Measurements from ENCODE around the gene S100A6. TPM values are rescaled to one million over a fixed set of nuclear protein-coding genes. Genes with fewer than 3 reads are reported as not detected.

The S100A6 gene
- total and polyA plus RNA-seq, 4 experiments from 2014 or later: 342 to 918 (median 602) TPM

- Histone ChIP-seq H3K4me3 (ENCODE audit: low read length in 2 of 2) (no peak overlapping the region), H3K27me3 (ENCODE audit: insufficient read depth, low read length) (no peaks in the 10 kb centered on the region), H3K9me3 (ENCODE audit: control insufficient read depth in 1 of 2, low read length in 2 of 2) (no peaks in the 10 kb centered on the region), H3K4me1 (ENCODE audit: insufficient read depth, low read length) (no peaks in the 10 kb centered on the region), H3K36me3 (ENCODE audit: insufficient read depth, low read length) (no peaks in the 10 kb centered on the region), H3K27ac (ENCODE audit: low read depth, low read length) (no peak overlapping the region)
- Mint-ChIP-seq H3K9me3 (no peaks in the 10 kb centered on the region), H3K27me3 (no peaks in the 10 kb centered on the region), H3K4me3 (no peak overlapping the region), H3K36me3 (no peaks in the 10 kb centered on the region), H3K27ac (no peak overlapping the region), H3K4me1 (peaks cover 0 to under 1% (median 0%) of the 10 kb centered on the region in 4 donors)
- intact Hi-C loops (cut with micrococcal nuclease): no loop called here
- DNase-seq: no peak
- CTCF ChIA-PET (ENCODE audit: partially characterized antibody): interaction anchor here (1.2 to 17.8 kb wide), 6 partner anchors 8 to 51 kb away, joined by 3 to 214 read pairs (median 14); partner anchors contain the start of genes S100A4 and S100A6
- POLR2A ChIA-PET (ENCODE audit: partially characterized antibody): interaction anchor here (12.1 kb wide), 1 partner anchor 26 kb away, joined by 173 read pairs; the partner anchor contains the start of gene S100A6
Observed at GRCh38 chr1:153560241-153560640, 24.4 kb upstream of the S100A6 start.

DNA sequence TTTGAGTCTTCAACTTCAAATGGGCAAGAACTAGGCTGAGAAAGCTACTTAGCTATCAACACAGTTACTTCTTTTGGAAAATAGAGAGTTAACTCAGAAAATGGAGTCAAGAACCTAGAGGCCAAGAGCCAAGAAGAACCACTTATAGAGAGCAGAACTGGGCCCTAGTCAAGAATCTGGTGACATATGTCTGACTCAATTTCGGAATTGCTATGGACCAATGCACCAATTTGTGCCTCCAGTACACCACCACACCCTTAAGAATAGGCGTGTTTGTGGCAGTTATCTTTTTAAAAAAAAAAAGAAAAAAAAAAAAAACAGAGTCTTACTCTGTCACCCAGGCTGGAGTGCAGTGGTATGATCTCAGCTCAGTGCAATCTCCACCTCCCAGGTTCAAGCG lies 22.1 kb upstream of the S100A6 start:
- ChIA-PET CTCF (ENCODE audit: partially characterized antibody) (interaction anchor here (1.2 to 17.8 kb wide), 4 partner anchors 13 to 72 kb away, joined by 3 to 214 read pairs (median 14); partner anchors contain the start of gene S100A6), POLR2A (ENCODE audit: partially characterized antibody) (interaction anchor here (0.8 to 12.1 kb wide), 4 partner anchors 12 to 23 kb away, joined by 3 to 173 read pairs (median 4); partner anchors contain the start of genes S100A5 and S100A6)
- Histone ChIP-seq H3K4me1 (ENCODE audit: insufficient read depth, low read length) (no peaks in the 10 kb centered on the region), H3K27ac (ENCODE audit: low read depth, low read length) (no peak overlapping the region), H3K4me3 (ENCODE audit: low read length in 2 of 2) (no peak overlapping the region), H3K27me3 (ENCODE audit: insufficient read depth, low read length) (no peaks in the 10 kb centered on the region), H3K36me3 (ENCODE audit: insufficient read depth, low read length) (no peaks in the 10 kb centered on the region), H3K9me3 (ENCODE audit: control insufficient read depth in 1 of 2, low read length in 2 of 2) (no peaks in the 10 kb centered on the region)
- intact Hi-C loops (cut with micrococcal nuclease): no loop called here
- Mint-ChIP-seq H3K4me1 (peaks cover 0 to 1% (median 0%) of the 10 kb centered on the region in 4 donors), H3K27ac (no peak overlapping the region), H3K27me3 (no peaks in the 10 kb centered on the region), H3K36me3 (no peaks in the 10 kb centered on the region), H3K4me3 (no peak overlapping the region), H3K9me3 (no peaks in the 10 kb centered on the region)
- no peak for DNase-seq

- no peak for DNase-seq
- intact Hi-C loops (cut with micrococcal nuclease): no loop called here
- no peak overlapping the region for H3K4me3 Mint-ChIP-seq
- H3K36me3 Mint-ChIP-seq: no peaks in the 10 kb centered on the region
- H3K27me3 ChIP-seq (ENCODE audit: insufficient read depth, low read length): no peaks in the 10 kb centered on the region
- H3K4me3 ChIP-seq (ENCODE audit: low read length in 2 of 2): no peak overlapping the region
- no peaks in the 10 kb centered on the region for H3K4me1 ChIP-seq (ENCODE audit: insufficient read depth, low read length)
- no peaks in the 10 kb centered on the region for H3K36me3 ChIP-seq (ENCODE audit: insufficient read depth, low read length)
- peaks cover 0 to 1% (median 0%) of the 10 kb centered on the region in 4 donors for H3K4me1 Mint-ChIP-seq
- H3K27ac ChIP-seq (ENCODE audit: low read depth, low read length): no peak overlapping the region
- ChIA-PET POLR2A (ENCODE audit: partially characterized antibody) (interaction anchor here (1.2 to 12.1 kb wide), 3 partner anchors 10 to 22 kb away, joined by 3 to 173 read pairs (median 3); partner anchors contain the start of genes S100A4 and S100A6), CTCF (ENCODE audit: partially characterized antibody) (interaction anchor here (1.5 to 17.8 kb wide), 4 partner anchors 11 to 45 kb away, joined by 3 to 214 read pairs (median 14); partner anchors contain the start of gene S100A6)
- H3K9me3 ChIP-seq (ENCODE audit: control insufficient read depth in 1 of 2, low read length in 2 of 2): no peaks in the 10 kb centered on the region
- peak overlapping the region in 2 of 7 donors; percentile 46 to 61 for H3K27ac Mint-ChIP-seq
- no peaks in the 10 kb centered on the region for H3K9me3 Mint-ChIP-seq
- no peaks in the 10 kb centered on the region for H3K27me3 Mint-ChIP-seq
Observed at GRCh38 chr1:153556348-153556747, 20.6 kb upstream of the S100A6 start.

DNA sequence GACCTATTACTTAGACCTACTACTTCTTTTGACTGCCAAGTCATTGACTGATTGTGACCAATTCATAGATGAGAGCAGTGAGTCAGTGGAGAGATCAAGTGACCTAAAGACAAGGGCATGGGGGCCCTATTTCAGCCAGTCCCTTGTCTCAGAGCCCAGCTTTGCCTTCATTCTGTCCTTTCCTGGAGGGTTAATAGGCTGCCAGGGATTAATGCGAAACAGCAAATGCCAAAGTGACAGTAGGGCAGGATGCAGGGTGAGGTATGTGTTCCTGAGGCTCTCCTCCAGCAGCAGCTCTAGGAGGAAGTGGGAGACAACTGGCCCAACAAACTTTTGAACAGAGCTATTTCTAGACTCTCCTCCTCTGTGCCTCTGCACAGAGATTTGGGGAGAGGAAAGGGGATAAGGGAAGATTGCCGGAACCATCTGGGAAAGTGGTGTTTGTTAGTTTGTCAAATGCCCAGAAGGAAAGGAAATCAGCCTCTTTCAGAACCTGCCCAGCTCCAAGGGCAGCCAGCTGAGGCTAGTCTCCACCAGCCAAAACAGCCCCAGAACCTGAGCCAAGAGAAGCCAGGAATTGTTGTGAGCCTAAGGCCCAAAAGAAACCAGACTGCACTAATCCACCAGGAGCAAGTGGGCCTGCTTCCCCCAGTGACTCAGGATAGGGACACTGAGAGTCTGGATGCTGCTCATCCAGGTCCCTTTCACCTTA lies 18.2 kb upstream of the S100A6 start:
- no peaks in the 10 kb centered on the region for H3K9me3 Mint-ChIP-seq
- no peak overlapping the region for H3K4me3 ChIP-seq (ENCODE audit: low read length in 2 of 2)
- no peak overlapping the region for H3K27ac ChIP-seq (ENCODE audit: low read depth, low read length)
- intact Hi-C loops (cut with micrococcal nuclease): no loop called here
- no peaks in the 10 kb centered on the region for H3K27me3 ChIP-seq (ENCODE audit: insufficient read depth, low read length)
- ChIA-PET CTCF (ENCODE audit: partially characterized antibody) (interaction anchor here (1.4 to 17.8 kb wide), 4 partner anchors 13 to 20 kb away, joined by 3 to 214 read pairs (median 5); partner anchors contain the start of genes S100A5 and S100A6), POLR2A (ENCODE audit: partially characterized antibody) (interaction anchor here (1.1 to 2.1 kb wide), 2 partner anchors 14 to 19 kb away, joined by 3 to 9 read pairs; partner anchors contain the start of gene S100A6)
- no peaks in the 10 kb centered on the region for H3K36me3 Mint-ChIP-seq
- no peak overlapping the region for H3K4me3 Mint-ChIP-seq
- H3K27ac Mint-ChIP-seq: no peak overlapping the region
- no peaks in the 10 kb centered on the region for H3K27me3 Mint-ChIP-seq
- H3K36me3 ChIP-seq (ENCODE audit: insufficient read depth, low read length): no peaks in the 10 kb centered on the region
- peaks cover 0 to 8% (median 2%) of the 10 kb centered on the region in 4 donors for H3K4me1 Mint-ChIP-seq
- H3K9me3 ChIP-seq (ENCODE audit: control insufficient read depth in 1 of 2, low read length in 2 of 2): no peaks in the 10 kb centered on the region
- H3K4me1 ChIP-seq (ENCODE audit: insufficient read depth, low read length): no peaks in the 10 kb centered on the region
- DNase-seq: no peak

- no peak overlapping the region for H3K4me3 Mint-ChIP-seq
- Histone ChIP-seq H3K9me3 (ENCODE audit: control insufficient read depth in 1 of 2, low read length in 2 of 2) (no peaks in the 10 kb centered on the region), H3K27me3 (ENCODE audit: insufficient read depth, low read length) (no peaks in the 10 kb centered on the region), H3K4me1 (ENCODE audit: insufficient read depth, low read length) (peaks cover 4% of the 10 kb centered on the region), H3K36me3 (ENCODE audit: insufficient read depth, low read length) (no peaks in the 10 kb centered on the region), H3K4me3 (ENCODE audit: low read length in 2 of 2) (no peak overlapping the region), H3K27ac (ENCODE audit: low read depth, low read length) (no peak overlapping the region)
- POLR2A ChIA-PET (ENCODE audit: partially characterized antibody): interaction anchor here (1.1 to 2.1 kb wide), 2 partner anchors 15 to 18 kb away, joined by 3 to 9 read pairs; partner anchors contain the start of gene S100A6
- peaks cover 0 to 9% (median 7%) of the 10 kb centered on the region in 4 donors for H3K4me1 Mint-ChIP-seq
- intact Hi-C loops (cut with micrococcal nuclease): no loop called here
- H3K9me3 Mint-ChIP-seq: no peaks in the 10 kb centered on the region
- H3K36me3 Mint-ChIP-seq: no peaks in the 10 kb centered on the region
- no peak overlapping the region for H3K27ac Mint-ChIP-seq
- H3K27me3 Mint-ChIP-seq: no peaks in the 10 kb centered on the region
- no peak for DNase-seq
- CTCF ChIA-PET (ENCODE audit: partially characterized antibody): interaction anchor here (1.3 to 17.8 kb wide), 3 partner anchors 15 to 42 kb away, joined by 3 to 214 read pairs (median 4); partner anchors contain the start of gene S100A6
Observed at GRCh38 chr1:153553096-153553495, 17.3 kb upstream of the S100A6 start.

GRCh38 chr1:153552335-153552734 lies 16.5 kb upstream of the S100A6 start:
- intact Hi-C loops (cut with micrococcal nuclease): no loop called here
- H3K4me3 ChIP-seq (ENCODE audit: low read length in 2 of 2): no peak overlapping the region
- H3K9me3 ChIP-seq (ENCODE audit: control insufficient read depth in 1 of 2, low read length in 2 of 2): no peaks in the 10 kb centered on the region
- POLR2A ChIA-PET (ENCODE audit: partially characterized antibody): interaction anchor here (0.7 kb wide), 1 partner anchor 17 kb away, joined by 3 read pairs; the partner anchor contains the start of gene S100A6
- H3K27ac ChIP-seq (ENCODE audit: low read depth, low read length): no peak overlapping the region
- Mint-ChIP-seq H3K36me3 (no peaks in the 10 kb centered on the region), H3K9me3 (no peaks in the 10 kb centered on the region), H3K27me3 (no peaks in the 10 kb centered on the region), H3K4me3 (no peak overlapping the region), H3K4me1 (peaks cover 0 to 15% (median 12%) of the 10 kb centered on the region in 4 donors), H3K27ac (no peak overlapping the region)
- H3K27me3 ChIP-seq (ENCODE audit: insufficient read depth, low read length): no peaks in the 10 kb centered on the region
- CTCF ChIA-PET (ENCODE audit: partially characterized antibody): interaction anchor here (1.3 to 17.8 kb wide), 2 partner anchors 19 to 42 kb away, joined by 3 to 214 read pairs; partner anchors contain the start of gene S100A6
- H3K4me1 ChIP-seq (ENCODE audit: insufficient read depth, low read length): peaks cover 7% of the 10 kb centered on the region
- no peak for DNase-seq
- no peaks in the 10 kb centered on the region for H3K36me3 ChIP-seq (ENCODE audit: insufficient read depth, low read length)

Measured in CD4-positive, alpha-beta memory T cell (primary cell).